ENCODE results near the gene MARCHF5. TPM values are rescaled to one million over a fixed set of nuclear protein-coding genes. Genes with fewer than 3 reads are reported as not detected.

MARCHF5 gene
- total and polyA plus RNA-seq, 10 of the 15 experiments (the other 5 are each of a cell fraction or from before 2014, with no cell fraction given), result 4.8 to 46.8 (median 19.0) TPM

- no peak overlapping the region for H3K27ac ChIP-seq (ENCODE audit: control insufficient read depth, insufficient read depth)
- FAIRE-seq, result no peak
- TF ChIP-seq CHD2 (IDR thresholded peaks at IDR 0.05; ENCODE audit: borderline replicate concordance, low read depth, low read length) (no peak), BHLHE40 (IDR thresholded peaks at IDR 0.05; ENCODE audit: borderline replicate concordance in 1 of 2, low read depth in 2 of 2, low read length in 1 of 2) (no peak), ZBTB11 (CRISPR knock-in tag; IDR thresholded peaks at IDR 0.05) (no peak), IKZF1 (conservative IDR thresholded peaks at IDR 0.05) (no peak), HDAC2 (IDR thresholded peaks at IDR 0.05) (no peak), TAF1 (IDR thresholded peaks at IDR 0.05; ENCODE audit: borderline replicate concordance, low read depth, low read length) (no peak), TCF12 (IDR thresholded peaks at IDR 0.05; ENCODE audit: low read depth, low read length) (no peak), RUNX3 (IDR thresholded peaks at IDR 0.05; ENCODE audit: low read length) (no peak)
- ChIA-PET POLR2A (interaction anchor here (1.1 kb wide), 1 partner anchor 10 kb away, joined by 5 read pairs; no protein-coding TSS in a partner anchor), SMC1A (ENCODE audit: uncharacterized antibody, unreplicated experiment) (interaction anchor here (1.2 to 2.7 kb wide), 6 partner anchors 13 to 97 kb away, joined by 3 to 19 read pairs (median 4); partner anchors contain the start of genes CPEB3 and MARCHF5), RAD21 (ENCODE audit: unreplicated experiment) (interaction anchor here (1.6 kb wide), 1 partner anchor 13 kb away, joined by 5 read pairs; no protein-coding TSS in a partner anchor), CTCF (interaction anchor here (1.0 to 4.5 kb wide), 3 partner anchors 9 to 19 kb away, joined by 3 to 38 read pairs (median 3); partner anchors contain the start of genes CPEB3 and MARCHF5)
- no peaks in the 10 kb centered on the region for H4K20me1 ChIP-seq (ENCODE audit: control insufficient read depth, insufficient read depth)
- no peak overlapping the region for H2AFZ ChIP-seq (ENCODE audit: control insufficient read depth, low read depth, low read length)
- in situ Hi-C loops (cut with MboI) (no loop called here), intact Hi-C loops (cut with micrococcal nuclease; ENCODE audit: unreplicated experiment) (no loop called here)
- H3K9ac ChIP-seq (ENCODE audit: control insufficient read depth, insufficient read depth, low read length), result no peak overlapping the region
- peaks cover 25% of the 10 kb centered on the region for H3K79me2 ChIP-seq (ENCODE audit: control insufficient read depth, insufficient read depth, low read length)
- H3K27me3 ChIP-seq (replicated peaks in 1 of 2; ENCODE audit: control insufficient read depth in 2 of 2, insufficient read depth in 2 of 2, low read length in 1 of 2), result no peaks in the 10 kb centered on the region
- BruUV-seq (replicated peaks), result no TSS peak
- no peak for DNase-seq (ENCODE audit: low read depth, low spot score)
- no peaks in the 10 kb centered on the region for H3K9me3 ChIP-seq (replicated peaks; ENCODE audit: control insufficient read depth, insufficient read depth, low read length)
- no peak overlapping the region for H3K4me3 ChIP-seq
- H3K36me3 ChIP-seq (ENCODE audit: control insufficient read depth in 2 of 2, insufficient read depth in 2 of 2, low read length in 1 of 2), result peaks cover 0 to 4% of the 10 kb centered on the region in 2 experiments; a peak in 1 of 4 replicates
- H3K4me1 ChIP-seq (ENCODE audit: control insufficient read depth, insufficient read depth, low read length), result no peaks in the 10 kb centered on the region
- no peak overlapping the region for H3K4me2 ChIP-seq (ENCODE audit: control insufficient read depth, insufficient read depth)
- WGBS (ENCODE audit: insufficient coverage, insufficient replicate concordance, low lambda C conversion rate, missing lambda C conversion rate), result 87% methylated on average over 13 of the region's 13 CpGs
- peak; percentile 14; the same call in 1 of the 3 replicates for ATAC-seq
Observed at GRCh38 chr10:92305133-92306072, 14.4 kb downstream of the MARCHF5 start.

All from GM12878 (cell line).